ENCODE results near the gene OR8A1. TPM values are rescaled to one million over a fixed set of nuclear protein-coding genes. Genes with fewer than 3 reads are reported as not detected.

The OR8A1 gene
- total RNA-seq, 1 experiment from 2014 or later = not detected

- Histone ChIP-seq H3K56ac (ENCODE audit: insufficient read length, low read depth, low read length) (no peak overlapping the region), H3K79me1 (ENCODE audit: insufficient read depth, low read depth, low read length, poor library complexity, severe bottlenecking) (no peaks in the 10 kb centered on the region), H3K9ac (ENCODE audit: extremely low read depth, insufficient read length, low read length) (no peak overlapping the region), H3K4me1 (ENCODE audit: insufficient read depth, low read length) (no peaks in the 10 kb centered on the region), H3K4ac (ENCODE audit: low read depth, low read length) (no peak overlapping the region), H2BK5ac (ENCODE audit: insufficient read length, low read length) (no peak overlapping the region), H2BK15ac (ENCODE audit: low read depth, low read length) (no peak overlapping the region), H3T11ph (ENCODE audit: low read length) (no peak overlapping the region), H3K4me2 (ENCODE audit: insufficient read depth, insufficient read length, low read length) (no peak overlapping the region), H2BK20ac (ENCODE audit: low read depth, low read length, poor library complexity, severe bottlenecking) (no peak overlapping the region), H3K23me2 (ENCODE audit: insufficient read length, low read depth, low read length, poor library complexity, severe bottlenecking) (no peaks in the 10 kb centered on the region), H3K27me3 (ENCODE audit: insufficient read depth, low read length) (no peaks in the 10 kb centered on the region), H3K79me2 (ENCODE audit: insufficient read depth, low read length) (no peaks in the 10 kb centered on the region), H3K27ac (ENCODE audit: insufficient read length, low read depth, low read length) (no peak overlapping the region), H4K91ac (ENCODE audit: insufficient read length, low read depth, low read length) (no peak overlapping the region), H3K14ac (ENCODE audit: insufficient read depth, low read length) (no peak overlapping the region), H3K23ac (ENCODE audit: insufficient read length, low read depth, low read length) (no peak overlapping the region), H4K20me1 (ENCODE audit: control insufficient read depth, insufficient read depth, insufficient read length) (no peaks in the 10 kb centered on the region), H2BK12ac (ENCODE audit: insufficient read length, low read depth, low read length) (no peak overlapping the region), H3K9me3 (ENCODE audit: control insufficient read depth, low read depth, low read length) (no peaks in the 10 kb centered on the region), H4K8ac (replicated peaks; ENCODE audit: insufficient read length, low read depth, low read length) (no peak overlapping the region), H3K18ac (ENCODE audit: insufficient read length, low read depth, low read length) (no peak overlapping the region), H2BK120ac (ENCODE audit: low read depth, low read length, poor library complexity, severe bottlenecking) (no peak overlapping the region), H2AFZ (ENCODE audit: low read length) (no peak overlapping the region), H4K5ac (ENCODE audit: insufficient read length, low read depth, low read length) (no peak overlapping the region), H2AK5ac (ENCODE audit: insufficient read length, low read length) (no peak overlapping the region)
- H3K9me3 Mint-ChIP-seq = peaks cover 0 to 4% of the 10 kb centered on the region in 2 experiments; a peak in 4 of 5 replicates
- no peak overlapping the region for H3K4me3 Mint-ChIP-seq
- H3K36me3 Mint-ChIP-seq (ENCODE audit: insufficient read depth in 1 of 3, low read depth in 3 of 3) = peaks cover 0 to 3% (median 0%) of the 10 kb centered on the region in 3 experiments; a peak in 2 of 7 replicates
- no peaks in the 10 kb centered on the region; the same call in 1 of the 2 replicates for H3K27me3 Mint-ChIP-seq (ENCODE audit: low read depth)
- no peak overlapping the region for H3K27ac Mint-ChIP-seq
- TF ChIP-seq CTCF (conservative IDR thresholded peaks at IDR 0.05) = no peak
- WGBS (ENCODE audit: extremely low coverage, insufficient read length, low lambda C conversion rate) = no CpG with 5 or more reads among the region's 2 CpGs
- DNase-seq = no peak
- H3K4me1 Mint-ChIP-seq = peaks cover 10 to 13% of the 10 kb centered on the region in 2 experiments
Measured at GRCh38 chr11:124534051-124534450, 35.7 kb upstream of the OR8A1 start.

All from H9 (cell line).